ENCODE data around the gene FHIT.
A peak's percentile ranks its signal among the peaks of the same experiment; 100 is the strongest.

FHIT gene

GRCh38 chr3:60207905-60208304 lies 1043.3 kb downstream of the FHIT start:
- no peak overlapping the region for H3K4me3 ChIP-seq (ENCODE audit: low read depth, low read length)
- DNase-seq (ENCODE audit: low read depth), result no peak
- no peak for TF ChIP-seq CTCF (conservative IDR thresholded peaks at IDR 0.05; ENCODE audit: low read depth, low read length)

- no peak overlapping the region for H3K4me3 ChIP-seq (ENCODE audit: low read depth, low read length)
- no peak for TF ChIP-seq CTCF (conservative IDR thresholded peaks at IDR 0.05; ENCODE audit: low read depth, low read length)
- no peak for DNase-seq (ENCODE audit: low read depth)
Measured at GRCh38 chr3:60206206-60206605, 1045.0 kb downstream of the FHIT start.

GRCh38 chr3:60202052-60202726 lies 1049.1 kb downstream of the FHIT start:
- TF ChIP-seq CTCF (conservative IDR thresholded peaks at IDR 0.05; ENCODE audit: low read depth, low read length), result no peak
- peak; percentile 2 for DNase-seq (ENCODE audit: low read depth)
- H3K4me3 ChIP-seq (ENCODE audit: low read depth, low read length), result no peak overlapping the region

- no peak overlapping the region for H3K4me3 ChIP-seq (ENCODE audit: low read depth, low read length)
- DNase-seq (ENCODE audit: low read depth), result no peak
- no peak for TF ChIP-seq CTCF (conservative IDR thresholded peaks at IDR 0.05; ENCODE audit: low read depth, low read length)
Measured at GRCh38 chr3:60199306-60199705, 1051.9 kb downstream of the FHIT start.

- DNase-seq (ENCODE audit: low read depth), result no peak
- no peak overlapping the region for H3K4me3 ChIP-seq (ENCODE audit: low read depth, low read length)
- TF ChIP-seq CTCF (conservative IDR thresholded peaks at IDR 0.05; ENCODE audit: low read depth, low read length), result no peak
Measured at GRCh38 chr3:60198179-60198720, 1053.0 kb downstream of the FHIT start.

- H3K4me3 ChIP-seq (ENCODE audit: low read depth, low read length), result no peak overlapping the region
- no peak for TF ChIP-seq CTCF (conservative IDR thresholded peaks at IDR 0.05; ENCODE audit: low read depth, low read length)
- DNase-seq (ENCODE audit: low read depth), result no peak
Measured at GRCh38 chr3:60192297-60193114, 1058.7 kb downstream of the FHIT start.
